Activated CD4-positive, alpha-beta T cell treated with anti-CD3 and anti-CD28 coated beads, Interleukin-2, Interleukin-4, amounts not matched to agents 100 ng/mL and 50 ng/mL, durations not matched to agents 16 hours and 8 hours (primary cell): ENCODE measurements around the gene UGDH.
"Not testable (repeated sequence)": the region's sequence is repeated elsewhere in the genome, so short reads cannot be mapped to it uniquely, and the experiment has no call there.

ENCODE experiments used
- DNase-seq: peaks from one replicate; pipeline ENCODE4 v3.0.0-alpha.2; 2020; ENCODE audit warnings: low spot score

The UGDH gene

GRCh38 chr4:39527296-39528060 is at the start of gene UGDH:
Gene UGDH, minus strand, starts transcription at chr4:39527439. Its CDS starts 5,927 bp downstream, at chr4:39521512.
- peak; percentile 94 for DNase-seq

GRCh38 chr4:39574946-39575345 is 47.7 kb upstream of the UGDH start:
- DNase-seq, result no peak

- no peak for DNase-seq
These were observed 44.3 kb upstream of the UGDH start for GRCh38 chr4:39571504-39571903.

- no peak for DNase-seq
These were observed 43.8 kb upstream of the UGDH start for GRCh38 chr4:39571054-39571453.

- no peak for DNase-seq
These were observed 42.0 kb upstream of the UGDH start for GRCh38 chr4:39569209-39569608.

GRCh38 chr4:39568805-39569204 is 41.6 kb upstream of the UGDH start:
- DNase-seq, result peak; percentile 12

- no peak for DNase-seq
These were observed 38.8 kb upstream of the UGDH start for GRCh38 chr4:39565878-39566600.

- no peak for DNase-seq
These were observed 36.2 kb upstream of the UGDH start for GRCh38 chr4:39563346-39563847.

- DNase-seq, result no peak
These were observed 35.6 kb upstream of the UGDH start for GRCh38 chr4:39562792-39563191.

- no peak for DNase-seq
These were observed 32.4 kb upstream of the UGDH start for GRCh38 chr4:39559626-39560025.

- DNase-seq, result no peak
These were observed 28.2 kb upstream of the UGDH start for GRCh38 chr4:39555472-39555871.

GRCh38 chr4:39548425-39549067 is 21.3 kb upstream of the UGDH start:
- DNase-seq, result no peak

- no peak for DNase-seq
These were observed 17.5 kb upstream of the UGDH start for GRCh38 chr4:39544580-39545315.

- not testable (repeated sequence) for DNase-seq
These were observed 16.8 kb upstream of the UGDH start for GRCh38 chr4:39544080-39544479.

GRCh38 chr4:39543034-39543433 is 15.8 kb upstream of the UGDH start:
- DNase-seq, result no peak

GRCh38 chr4:39542611-39543012 is 15.4 kb upstream of the UGDH start:
- DNase-seq, result no peak

- DNase-seq, result no peak
These were observed 14.9 kb upstream of the UGDH start for GRCh38 chr4:39541987-39542610.

GRCh38 chr4:39539089-39539611 is 11.9 kb upstream of the UGDH start:
- DNase-seq, result no peak

- no peak for DNase-seq
These were observed 6.3 kb upstream of the UGDH start for GRCh38 chr4:39533541-39533940.

- DNase-seq, result not testable (repeated sequence)
These were observed 5.0 kb upstream of the UGDH start for GRCh38 chr4:39532237-39532636.

- no peak for DNase-seq
These were observed 3.4 kb upstream of the UGDH start for GRCh38 chr4:39530682-39531081.
